GM18517 (cell line): ENCODE measurements around the gene SAP30BP.
"Not testable (repeated sequence)": the region's sequence is repeated elsewhere in the genome, so short reads cannot be mapped to it uniquely, and the experiment has no call there.

Source experiments
- ATAC-seq: cut with Tn5 transposase; IDR thresholded peaks from one replicate; pipeline ENCODE4 v1.9.1; 2021; ENCODE audit warnings: mild to moderate bottlenecking, moderate library complexity; ENCODE audit not compliant: unreplicated experiment

The SAP30BP gene

GRCh38 chr17:75633486-75634375 is 33.4 kb upstream of the SAP30BP start:
- no peak for ATAC-seq

- no peak for ATAC-seq
Observed at GRCh38 chr17:75634376-75634740, 32.8 kb upstream of the SAP30BP start.

GRCh38 chr17:75634754-75635609 is 32.2 kb upstream of the SAP30BP start:
- ATAC-seq = no peak

- no peak for ATAC-seq
Observed at GRCh38 chr17:75635610-75636202, 31.4 kb upstream of the SAP30BP start.

- no peak for ATAC-seq
Observed at GRCh38 chr17:75636381-75637142, 30.6 kb upstream of the SAP30BP start.

- ATAC-seq = no peak
Observed at GRCh38 chr17:75637143-75637538, 30.0 kb upstream of the SAP30BP start.

GRCh38 chr17:75637551-75637950 is 29.6 kb upstream of the SAP30BP start:
- no peak for ATAC-seq

- not testable (repeated sequence) for ATAC-seq
Observed at GRCh38 chr17:75638039-75638438, 29.1 kb upstream of the SAP30BP start.

- no peak for ATAC-seq
Observed at GRCh38 chr17:75638893-75639292, 28.2 kb upstream of the SAP30BP start.

- no peak for ATAC-seq
Observed at GRCh38 chr17:75639327-75639726, 27.8 kb upstream of the SAP30BP start.

GRCh38 chr17:75639771-75640555 is 27.2 kb upstream of the SAP30BP start:
- ATAC-seq = no peak

GRCh38 chr17:75640556-75641119 is 26.5 kb upstream of the SAP30BP start:
- ATAC-seq = no peak

GRCh38 chr17:75641343-75641742 is 25.8 kb upstream of the SAP30BP start:
- ATAC-seq = no peak

GRCh38 chr17:75642182-75642783 is 24.9 kb upstream of the SAP30BP start:
- no peak for ATAC-seq

- ATAC-seq = no peak
Observed at GRCh38 chr17:75642784-75643642, 24.1 kb upstream of the SAP30BP start.

GRCh38 chr17:75643643-75644017 is 23.5 kb upstream of the SAP30BP start:
- ATAC-seq = no peak

GRCh38 chr17:75645501-75645888 is 21.6 kb upstream of the SAP30BP start:
- ATAC-seq = no peak

- peak; percentile 73 for ATAC-seq
Observed at GRCh38 chr17:75645889-75646637, 21.1 kb upstream of the SAP30BP start.
